NCI-H187 treated with DMSO at 0.1 percent for 48 hours (cell line): ENCODE results near the gene CRBN.

Experiments used
- DNase-seq: peaks from one replicate; lab custom pipeline; 2025; lab: John Stamatoyannopoulos, UW

Gene CRBN

DNA sequence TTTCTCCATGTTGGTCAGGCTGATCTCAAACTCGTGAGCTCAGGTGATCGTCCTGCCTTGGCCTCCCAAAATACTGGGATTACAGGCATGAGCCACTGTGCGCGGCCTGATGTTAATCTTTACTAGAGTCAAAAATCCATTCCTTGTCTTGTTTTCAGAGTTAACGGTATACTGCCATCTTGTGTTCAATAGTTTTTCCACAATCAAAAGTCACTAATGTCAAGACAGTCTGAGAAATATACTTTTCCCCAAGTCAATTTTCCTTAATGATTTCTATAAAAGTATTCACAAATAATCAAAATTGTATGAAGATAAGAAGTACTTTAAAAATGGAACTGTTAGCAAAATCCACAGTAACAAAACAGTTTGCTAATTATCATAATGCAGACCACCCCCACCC is 8.5 kb downstream of the CRBN start:
- DNase-seq, result no peak

DNA sequence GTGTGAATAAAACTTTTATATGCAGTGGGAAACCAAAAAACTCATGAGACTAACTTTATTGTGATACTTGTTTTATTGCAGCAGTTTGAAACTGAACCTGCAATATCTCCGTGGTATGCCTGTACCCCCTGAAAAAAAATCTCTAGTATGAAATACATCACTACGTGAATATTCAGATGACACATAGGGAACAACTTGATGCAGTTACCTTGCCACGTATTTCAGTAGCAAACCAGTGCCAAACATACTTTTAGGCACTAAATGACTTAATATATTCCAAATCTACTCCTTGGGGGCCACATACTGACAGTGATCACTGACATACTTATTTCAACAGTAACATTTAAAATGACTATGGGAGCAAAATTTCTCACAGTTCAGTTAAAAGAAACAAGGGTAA is 13.8 kb downstream of the CRBN start:
- no peak for DNase-seq

DNA sequence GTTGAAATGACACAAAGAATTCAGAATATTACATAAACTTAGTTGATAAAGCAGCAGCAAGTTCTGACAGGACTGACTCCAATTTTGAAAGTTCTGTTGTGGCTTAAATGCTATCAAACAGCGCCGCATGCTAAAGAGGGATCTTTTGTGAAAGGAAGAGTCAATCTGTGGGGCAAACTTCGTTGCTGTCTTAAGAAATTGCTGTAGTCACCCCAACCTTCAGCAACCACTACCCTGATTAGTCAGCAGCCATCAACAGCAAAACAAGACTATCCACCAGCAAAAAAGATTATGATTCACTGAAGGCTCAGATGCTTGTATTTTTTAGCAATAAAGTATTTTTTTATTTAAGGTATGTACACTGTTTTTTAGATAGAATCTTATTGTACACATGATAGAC is 14.2 kb downstream of the CRBN start:
- DNase-seq, result no peak

DNA sequence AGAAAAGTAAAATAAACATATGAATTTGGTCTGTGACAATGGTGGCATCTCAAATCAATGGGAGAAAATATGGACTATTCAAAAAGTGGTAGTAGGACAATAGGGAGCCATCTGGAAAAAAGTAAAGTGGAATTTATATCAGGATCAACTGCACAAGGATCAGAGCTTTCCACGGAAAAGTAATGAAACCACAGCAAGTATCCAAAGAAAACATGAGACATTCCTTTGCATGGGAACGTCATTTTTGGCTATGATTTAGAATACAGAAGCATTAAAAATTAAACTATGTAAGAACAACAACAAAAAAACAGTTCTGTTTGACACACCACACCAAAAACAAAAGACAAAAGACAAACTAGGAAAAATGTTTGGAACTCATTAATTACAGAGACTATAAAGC is 18.7 kb downstream of the CRBN start:
- no peak for DNase-seq

DNA sequence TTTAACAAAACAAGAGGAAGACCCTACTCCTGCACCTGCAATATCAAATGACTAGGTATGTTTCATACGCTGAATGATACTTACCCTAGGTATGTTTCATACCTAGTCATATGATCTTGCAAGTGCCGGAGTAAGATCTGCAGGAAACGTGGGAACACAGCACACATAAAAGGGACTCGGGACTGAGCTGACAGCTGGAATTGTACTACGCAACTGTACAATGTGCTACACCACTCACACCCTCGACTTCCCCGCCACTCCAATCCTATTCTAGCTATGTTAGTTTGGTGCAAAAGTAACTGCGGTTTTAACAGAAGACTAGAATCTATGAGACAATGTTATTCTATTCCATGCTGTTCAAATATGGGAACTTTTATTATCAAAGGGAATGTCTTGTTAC is 22.0 kb downstream of the CRBN start:
- DNase-seq, result no peak

DNA sequence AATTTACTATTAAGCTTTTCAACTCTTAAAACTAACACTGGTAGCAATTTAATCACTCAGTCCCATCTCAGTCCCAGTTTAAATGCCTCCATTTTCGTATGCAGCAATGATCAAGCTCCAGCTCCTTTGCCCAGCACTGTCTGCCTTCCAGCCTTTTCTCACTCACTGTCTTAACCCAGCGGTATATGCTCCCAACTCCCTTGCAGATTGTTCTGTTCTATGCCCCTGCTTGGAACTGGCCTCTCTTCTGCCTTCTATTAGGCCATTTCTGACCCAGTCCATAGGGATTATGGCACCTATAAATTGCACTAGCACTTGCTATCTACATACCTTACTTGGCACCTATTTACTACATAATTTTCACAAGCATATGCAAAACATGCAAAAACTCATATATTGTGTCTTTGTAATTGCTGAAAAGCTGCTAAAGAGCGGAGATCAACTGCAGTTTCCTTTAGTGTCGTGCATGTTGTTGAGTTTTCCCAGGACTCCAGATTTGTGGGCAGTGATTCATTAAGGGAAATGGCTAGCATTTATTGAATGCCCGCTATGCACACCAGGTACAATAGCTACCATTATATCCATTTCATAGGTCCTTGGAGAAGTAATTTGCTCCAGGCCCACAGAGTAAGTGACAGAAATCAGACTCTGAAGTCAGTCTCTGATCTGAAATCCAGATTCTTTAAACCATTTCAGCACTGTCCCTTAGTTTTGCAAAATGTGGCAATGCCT is 24.4 kb downstream of the CRBN start:
- no peak for DNase-seq

DNA sequence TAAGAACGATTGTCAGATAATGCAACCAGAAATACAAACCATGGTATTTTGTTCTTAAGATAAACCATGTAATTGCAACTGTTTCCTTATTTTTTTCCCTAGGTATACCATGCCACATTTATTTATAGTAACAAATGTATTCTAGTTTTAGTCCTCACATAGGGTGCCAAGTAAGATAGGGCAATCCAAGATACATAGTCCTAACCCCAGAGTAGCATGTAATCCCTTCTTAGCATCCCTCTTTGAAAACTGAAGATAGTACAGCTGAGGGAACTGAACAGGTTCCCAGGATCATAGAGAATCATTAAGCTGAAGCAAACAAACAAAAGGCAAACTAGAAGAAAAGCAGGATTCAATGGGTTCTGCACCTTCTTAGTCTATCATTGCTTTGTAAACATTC is 28.0 kb downstream of the CRBN start:
- no peak for DNase-seq

DNA sequence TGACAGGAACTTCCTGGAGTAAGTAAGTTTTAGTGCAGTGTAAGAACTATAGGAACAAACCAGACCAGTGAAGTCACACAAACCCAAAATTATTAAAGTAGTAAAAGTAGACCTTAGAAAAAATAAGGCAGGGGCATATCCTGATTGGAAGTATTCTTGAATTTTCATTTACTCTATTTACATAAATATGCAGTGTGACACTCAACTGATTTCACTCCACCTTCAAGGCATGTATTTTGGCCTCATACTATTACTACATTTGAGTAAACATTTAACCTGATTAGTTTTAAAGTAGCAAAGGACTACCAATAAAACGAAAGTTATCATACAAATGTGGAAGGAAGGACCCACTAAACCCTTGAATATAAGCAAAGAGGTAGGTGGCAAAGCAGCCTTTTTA is 29.9 kb downstream of the CRBN start:
- no peak for DNase-seq

DNA sequence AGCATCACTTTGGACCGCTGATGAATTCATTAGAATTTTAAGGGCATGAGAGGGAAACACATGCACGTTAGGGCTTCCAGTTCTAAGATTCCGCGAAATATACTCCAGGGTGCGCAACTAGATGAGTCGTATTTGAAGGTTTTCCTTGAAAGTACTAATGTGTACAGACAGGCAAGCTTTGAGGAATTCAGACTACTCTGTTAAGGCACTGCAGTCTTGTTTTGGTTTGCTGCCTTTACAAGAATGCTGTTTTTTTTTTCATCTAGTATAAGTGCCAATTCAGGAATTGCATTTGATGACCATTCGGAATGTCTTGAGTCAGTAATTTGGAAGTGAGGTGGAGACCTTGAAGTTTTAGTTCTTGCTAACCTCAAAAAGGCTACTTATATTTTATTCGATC is 33.7 kb downstream of the CRBN start:
- DNase-seq, result no peak

DNA sequence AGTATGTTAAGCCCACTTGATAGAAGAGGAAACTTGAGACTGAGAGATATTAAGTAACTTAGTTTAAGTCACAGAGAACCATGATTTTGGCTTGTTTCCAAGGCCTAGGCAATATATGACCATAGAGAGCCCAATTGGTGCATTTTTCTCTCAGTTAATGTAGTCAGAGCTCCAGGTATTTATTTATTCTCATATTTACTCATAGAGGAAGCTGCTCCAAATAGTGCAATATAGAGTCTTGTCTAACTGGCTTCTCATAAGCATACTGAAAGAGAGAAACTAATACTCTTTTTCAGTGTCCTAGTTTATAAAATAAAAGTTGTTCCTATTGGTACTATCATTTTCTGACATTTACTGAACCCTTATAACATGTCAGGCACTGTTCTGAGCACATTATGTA is 37.6 kb downstream of the CRBN start:
- no peak for DNase-seq

DNA sequence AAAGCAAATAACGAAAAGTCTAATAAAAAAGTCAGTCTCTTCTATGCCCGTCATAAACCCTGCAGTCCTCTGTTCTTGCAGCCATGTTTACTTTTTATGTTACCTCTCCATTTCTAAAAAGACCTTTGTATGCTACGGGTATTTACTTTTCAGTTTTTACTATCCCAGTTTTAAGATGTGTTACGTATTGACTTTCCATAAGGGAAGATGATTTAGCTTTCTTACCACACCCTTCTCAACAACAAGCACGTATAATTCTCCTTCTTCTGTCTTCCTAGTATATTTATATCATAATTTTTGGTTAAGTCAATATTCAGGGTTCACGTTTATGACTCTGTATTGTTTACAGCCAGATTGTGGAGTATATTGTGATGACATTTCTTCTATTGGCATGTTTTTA is 42.0 kb downstream of the CRBN start:
- no peak for DNase-seq

DNA sequence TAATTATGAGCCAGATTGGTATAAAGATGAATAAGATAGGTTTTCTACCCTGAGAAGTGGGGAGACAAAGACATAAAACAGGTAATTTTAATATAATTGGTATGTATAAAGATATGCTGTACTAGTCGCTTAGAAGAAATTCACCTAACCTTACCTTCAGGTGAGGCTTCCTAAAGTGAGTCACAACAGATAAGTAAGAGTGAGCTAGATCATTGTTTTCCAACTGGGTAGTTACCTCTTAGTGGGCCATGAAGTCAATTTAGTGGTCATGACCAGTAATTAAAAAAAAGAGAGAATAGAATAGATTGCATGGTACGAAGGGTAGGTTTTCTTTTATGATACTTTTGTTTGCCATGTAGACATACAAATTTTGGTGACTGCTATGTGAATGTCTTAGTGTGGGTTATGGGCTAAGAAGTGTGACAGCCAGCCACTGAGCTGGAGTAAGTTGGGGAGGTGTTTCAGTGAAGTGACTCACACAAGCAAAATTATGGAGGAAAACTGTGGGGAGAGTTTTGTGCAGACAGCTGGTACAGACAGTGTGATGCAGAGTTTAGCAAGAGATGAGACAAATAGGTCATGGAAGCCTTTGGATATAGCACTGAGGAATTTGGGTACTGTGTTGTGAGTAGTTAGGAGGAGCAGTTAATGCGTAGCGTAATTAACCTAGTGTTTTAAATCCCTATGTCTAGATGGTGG is 44.6 kb downstream of the CRBN start:
- DNase-seq, result no peak

DNA sequence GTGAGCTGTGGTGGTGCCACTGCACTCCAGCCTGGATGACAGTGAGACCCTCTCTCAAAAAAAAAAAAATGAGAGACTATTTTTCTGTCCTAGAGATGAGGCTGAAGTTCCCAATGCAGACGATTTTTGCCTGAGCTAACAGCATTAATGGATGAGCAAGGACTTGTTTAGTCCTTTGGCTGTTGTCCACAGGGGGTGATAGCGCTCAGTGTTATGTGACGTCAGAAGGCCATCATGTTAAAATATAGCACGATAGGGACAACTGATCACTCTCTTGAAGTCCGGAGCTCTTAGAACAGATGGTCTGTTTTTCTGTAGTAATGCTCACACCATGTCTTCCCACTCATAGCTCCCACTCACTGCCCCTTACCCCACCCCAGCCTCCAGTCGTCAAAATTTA is 46.0 kb downstream of the CRBN start:
- DNase-seq, result no peak

DNA sequence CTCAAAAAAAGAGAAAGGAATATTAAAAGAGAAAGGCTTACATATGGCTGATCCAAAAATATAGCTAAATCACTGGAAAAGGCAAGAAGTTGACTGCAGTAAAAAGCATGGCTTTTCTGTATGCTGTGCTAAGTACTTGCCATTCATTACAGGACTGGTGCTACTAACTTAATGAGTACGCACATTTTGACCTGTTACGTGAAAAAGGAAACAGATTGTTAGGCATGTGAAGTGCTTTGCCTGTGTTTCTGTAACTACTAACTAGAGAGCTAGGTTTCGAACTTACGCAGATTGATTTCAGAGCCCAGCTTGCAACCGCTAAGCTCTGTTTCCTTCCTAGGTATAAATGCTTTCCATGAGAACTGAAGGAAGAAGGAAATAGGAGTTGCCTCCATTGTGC is 49.9 kb downstream of the CRBN start:
- DNase-seq, result no peak

DNA sequence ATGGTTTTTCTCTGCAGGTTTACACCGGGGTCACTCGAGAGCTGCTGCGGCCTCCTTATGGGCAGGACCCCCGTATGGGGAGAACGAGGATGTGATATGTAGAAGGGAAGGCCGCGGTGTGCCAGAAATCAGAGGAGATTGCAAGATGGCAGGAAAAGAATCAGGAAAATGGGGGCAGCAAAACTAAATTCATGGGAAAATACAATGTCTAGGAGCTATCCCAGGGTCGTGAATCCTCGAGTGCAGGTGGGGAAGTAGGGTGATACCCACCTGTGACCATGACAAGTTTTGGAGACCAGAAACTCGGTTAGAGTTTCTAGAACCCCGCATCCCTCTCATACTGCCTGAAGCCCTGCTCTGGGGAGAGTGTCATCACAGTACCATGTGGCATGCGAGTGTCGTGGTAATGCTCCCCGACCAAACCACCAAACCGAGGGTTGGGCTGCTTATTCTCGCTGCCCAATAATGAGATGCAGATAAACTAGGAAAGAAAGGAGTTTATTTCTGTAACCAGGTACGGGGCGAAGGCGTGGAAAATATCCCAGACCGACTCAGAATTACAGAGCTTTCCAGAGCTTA is 52.0 kb downstream of the CRBN start:
- DNase-seq, result no peak

DNA sequence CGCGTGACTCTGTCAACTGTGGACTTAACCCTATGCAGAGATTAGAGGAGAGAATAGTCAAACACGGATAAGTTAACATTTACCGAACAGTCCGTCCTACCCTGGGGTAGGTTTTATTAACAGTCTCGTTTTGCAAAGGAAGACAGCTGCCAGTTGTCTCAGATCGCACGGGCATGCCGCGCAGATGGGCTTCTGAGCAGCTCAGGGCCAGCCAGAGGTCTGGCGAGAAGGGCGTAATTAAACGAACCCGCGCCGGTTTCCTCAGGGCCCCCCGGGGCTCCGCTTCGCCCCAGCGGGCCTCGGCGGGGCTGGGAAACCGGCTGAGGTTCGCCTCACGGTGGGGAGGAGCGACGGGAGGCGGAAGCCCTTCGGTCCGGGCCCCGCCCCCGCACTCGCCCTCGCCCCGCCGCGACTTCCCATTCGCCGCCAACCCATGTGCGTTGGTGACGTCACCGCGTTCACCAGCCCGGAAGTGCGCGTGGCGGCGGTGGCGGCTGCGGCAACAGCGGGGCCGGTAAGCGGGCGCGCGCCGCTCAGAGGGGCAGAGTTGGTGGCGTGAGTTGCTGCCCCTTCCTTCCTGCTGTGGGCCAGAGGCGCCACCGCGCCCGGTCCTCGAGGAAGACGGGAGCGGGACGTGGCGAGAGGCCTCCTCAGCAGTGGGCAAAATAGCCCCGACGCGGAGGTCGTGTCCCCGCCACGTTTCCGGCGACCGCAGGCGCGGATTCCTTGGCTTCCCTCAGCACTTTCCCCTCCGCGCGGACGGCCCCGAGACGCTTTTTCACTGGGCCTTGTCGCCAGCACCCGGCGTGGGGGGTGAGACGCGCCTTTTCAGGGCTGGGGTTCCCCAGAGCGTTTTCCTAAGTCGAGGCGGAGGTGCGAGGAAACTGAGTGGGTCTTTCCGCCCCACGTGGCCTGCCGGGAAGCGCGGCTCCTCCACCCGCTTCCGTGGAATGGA is 52.7 kb downstream of the CRBN start, which contains the start of gene TRNT1:
Gene TRNT1, plus strand, starts transcription at position 464 of the 955 bp plus-strand sequence. CDS start 2,101 bp downstream, outside the sequence.
- peak; percentile 2 for DNase-seq

DNA sequence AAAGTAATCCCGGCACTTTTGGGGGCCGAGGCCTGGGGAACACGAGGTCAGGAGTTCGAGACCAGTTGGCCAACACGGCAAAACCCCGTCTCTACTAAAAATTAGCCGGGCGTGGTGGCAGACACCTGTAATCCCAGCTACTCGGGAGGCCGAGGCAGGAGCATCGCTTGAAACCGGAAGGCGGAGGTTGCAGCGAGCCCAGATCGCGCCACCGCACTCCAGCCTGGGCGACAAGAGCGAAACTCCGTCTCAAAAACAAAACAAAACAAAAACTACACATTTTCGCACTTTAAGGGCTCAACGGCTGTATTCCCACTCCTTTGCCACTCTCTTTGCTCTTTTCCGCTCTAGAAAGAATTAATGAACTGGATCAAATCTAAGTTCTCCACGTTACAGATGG is 53.5 kb downstream of the CRBN start:
- no peak for DNase-seq

DNA sequence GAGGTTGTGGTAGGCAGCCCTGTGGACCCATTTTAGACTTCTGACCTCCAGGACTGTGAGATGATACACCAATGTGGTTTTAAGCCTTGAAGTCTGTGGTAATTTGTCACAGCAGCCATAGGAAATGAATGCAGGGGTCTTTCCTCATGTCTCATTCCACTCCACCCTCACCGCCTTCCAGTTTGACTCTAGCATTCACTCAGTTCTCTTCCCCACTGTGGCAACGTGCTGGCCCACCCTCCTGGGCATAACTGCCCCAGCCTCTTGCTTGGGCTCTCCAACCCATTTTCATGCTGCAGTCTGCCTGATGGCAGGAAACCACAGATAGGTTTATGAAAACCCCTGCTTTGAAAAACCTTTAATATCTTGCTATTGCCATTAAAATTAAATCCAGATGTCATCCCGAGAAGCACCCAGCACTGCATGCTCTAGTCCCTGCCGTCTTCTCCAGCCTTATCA is 60.1 kb downstream of the CRBN start:
- no peak for DNase-seq

DNA sequence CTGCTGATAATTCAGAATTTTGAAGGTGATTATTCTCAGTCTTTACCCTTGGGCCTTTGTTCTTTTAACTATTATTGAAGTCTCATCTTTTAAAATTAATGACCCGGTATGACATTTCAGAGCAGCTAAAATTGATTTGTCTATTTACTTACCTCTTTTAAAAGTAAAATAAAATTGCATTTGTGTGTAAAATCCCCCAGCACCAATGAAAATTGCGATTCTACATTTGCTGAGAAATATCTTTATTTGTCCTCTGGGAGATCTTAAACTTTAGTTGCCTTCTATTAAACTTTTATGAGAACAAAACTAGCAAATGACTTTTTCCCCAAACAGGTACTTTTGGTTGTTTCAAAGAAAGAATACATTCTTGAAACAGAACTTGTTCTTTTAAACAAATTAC is 61.8 kb downstream of the CRBN start:
- DNase-seq, result no peak

DNA sequence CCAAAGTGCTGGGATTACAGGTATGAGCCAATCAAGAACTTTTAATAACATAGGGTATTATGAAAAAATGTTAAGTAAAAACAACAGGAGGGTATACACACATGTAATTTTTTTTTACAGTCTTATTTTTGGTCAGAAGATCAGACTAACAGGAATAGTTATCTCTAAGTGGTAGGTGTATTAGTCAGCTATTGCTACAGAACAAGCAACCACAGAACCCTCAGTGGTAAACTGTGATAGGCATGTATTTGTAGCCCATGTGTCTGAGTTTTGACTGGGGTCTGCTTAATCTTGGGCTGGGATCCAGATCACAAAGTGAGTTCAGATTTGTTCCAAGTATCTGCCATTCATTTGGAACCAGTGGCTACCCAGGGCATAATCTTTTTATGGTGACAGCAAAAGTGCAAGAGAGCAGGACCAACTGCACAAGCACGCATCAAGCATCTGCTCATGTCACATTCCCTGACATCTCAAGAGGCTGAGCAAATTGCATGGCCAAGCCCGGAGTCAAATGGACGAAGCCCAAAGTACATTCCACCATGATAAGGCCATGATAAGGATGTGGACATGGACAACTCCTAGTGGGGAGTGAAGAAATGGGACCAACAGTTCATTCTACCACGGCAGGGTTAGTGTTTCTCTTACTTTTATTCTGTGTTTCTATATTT is 66.3 kb downstream of the CRBN start:
- DNase-seq, result no peak

DNA sequence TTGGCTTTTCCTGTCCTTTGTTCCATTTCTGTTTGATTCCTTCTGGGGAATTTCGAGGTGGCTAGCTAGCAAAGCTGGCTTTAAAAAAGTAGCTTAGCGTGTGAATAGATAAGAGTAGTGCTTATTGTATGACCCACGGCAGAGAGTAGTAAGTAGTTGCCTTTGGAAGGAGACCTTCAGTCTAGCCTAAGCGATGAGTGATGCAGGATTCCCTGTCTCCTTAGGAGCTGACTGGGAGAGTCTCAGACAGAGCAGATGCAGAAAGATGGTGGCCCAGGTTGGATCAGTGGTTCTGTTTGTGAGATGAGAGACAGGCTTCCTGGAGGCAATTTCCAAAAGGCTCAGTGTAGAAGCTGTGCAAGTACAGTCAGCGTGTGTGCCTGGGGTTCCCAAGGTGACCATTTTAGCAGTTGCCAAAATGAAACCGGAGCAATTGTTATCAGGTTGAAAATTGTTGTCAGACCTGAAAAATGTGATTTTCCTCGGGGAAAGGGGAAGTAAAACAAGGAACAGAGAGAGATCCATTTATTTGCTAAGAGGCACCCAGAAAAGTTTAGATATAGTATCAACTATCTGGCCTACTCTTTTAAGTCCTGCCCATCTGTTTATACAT is 68.6 kb downstream of the CRBN start:
- DNase-seq, result no peak
